ENCODE measurements around the gene NAXD.
"Not testable (repeated sequence)": the region's sequence is repeated elsewhere in the genome, so short reads cannot be mapped to it uniquely, and the experiment has no call there.

Gene NAXD

GRCh38 chr13:110662777-110663443 is 47.6 kb downstream of the NAXD start:
- no peaks in the 10 kb centered on the region for H3K4me1 ChIP-seq (ENCODE audit: insufficient read depth, low read length)
- no peak overlapping the region for H3K9ac ChIP-seq (ENCODE audit: low read length)
- H3K27ac ChIP-seq (ENCODE audit: low read depth, low read length), result no peak overlapping the region
- H3K27me3 ChIP-seq (ENCODE audit: control insufficient read depth in 1 of 2, insufficient read depth in 2 of 2, low read length in 2 of 2), result no peaks in the 10 kb centered on the region
- peaks cover 69% of the 10 kb centered on the region for H3K36me3 ChIP-seq (ENCODE audit: insufficient read depth, low read length)
- H3K9me3 ChIP-seq (ENCODE audit: low read length), result no peaks in the 10 kb centered on the region
- no peak overlapping the region for H3K4me3 ChIP-seq (ENCODE audit: low read depth in 1 of 2, low read length in 2 of 2)

- no peak overlapping the region for H3K9ac ChIP-seq (ENCODE audit: low read length)
- H3K4me1 ChIP-seq (ENCODE audit: insufficient read depth, low read length), result no peaks in the 10 kb centered on the region
- H3K27me3 ChIP-seq (ENCODE audit: control insufficient read depth in 1 of 2, insufficient read depth in 2 of 2, low read length in 2 of 2), result no peaks in the 10 kb centered on the region
- H3K9me3 ChIP-seq (ENCODE audit: low read length), result no peaks in the 10 kb centered on the region
- no peak overlapping the region for H3K4me3 ChIP-seq (ENCODE audit: low read depth in 1 of 2, low read length in 2 of 2)
- H3K36me3 ChIP-seq (ENCODE audit: insufficient read depth, low read length), result peaks cover 71% of the 10 kb centered on the region
- H3K27ac ChIP-seq (ENCODE audit: low read depth, low read length), result no peak overlapping the region
Measured at GRCh38 chr13:110663491-110663890, 48.1 kb downstream of the NAXD start.

- peaks cover 74% of the 10 kb centered on the region for H3K36me3 ChIP-seq (ENCODE audit: insufficient read depth, low read length)
- no peaks in the 10 kb centered on the region for H3K4me1 ChIP-seq (ENCODE audit: insufficient read depth, low read length)
- H3K27me3 ChIP-seq (ENCODE audit: control insufficient read depth in 1 of 2, insufficient read depth in 2 of 2, low read length in 2 of 2), result no peaks in the 10 kb centered on the region
- H3K27ac ChIP-seq (ENCODE audit: low read depth, low read length), result no peak overlapping the region
- H3K4me3 ChIP-seq (ENCODE audit: low read depth in 1 of 2, low read length in 2 of 2), result no peak overlapping the region
- no peak overlapping the region for H3K9ac ChIP-seq (ENCODE audit: low read length)
- no peaks in the 10 kb centered on the region for H3K9me3 ChIP-seq (ENCODE audit: low read length)
Measured at GRCh38 chr13:110664041-110664440, 48.7 kb downstream of the NAXD start.

- Histone ChIP-seq H3K4me1 (ENCODE audit: insufficient read depth, low read length) (no peaks in the 10 kb centered on the region), H3K4me3 (ENCODE audit: low read depth in 1 of 2, low read length in 2 of 2) (no peak overlapping the region), H3K27me3 (ENCODE audit: control insufficient read depth in 1 of 2, insufficient read depth in 2 of 2, low read length in 2 of 2) (no peaks in the 10 kb centered on the region), H3K9me3 (ENCODE audit: low read length) (no peaks in the 10 kb centered on the region), H3K36me3 (ENCODE audit: insufficient read depth, low read length) (peaks cover 71% of the 10 kb centered on the region), H3K27ac (ENCODE audit: low read depth, low read length) (no peak overlapping the region), H3K9ac (ENCODE audit: low read length) (no peak overlapping the region)
Measured at GRCh38 chr13:110664673-110665072, 49.3 kb downstream of the NAXD start.

GRCh38 chr13:110665491-110666254 is 50.3 kb downstream of the NAXD start:
- Histone ChIP-seq H3K36me3 (ENCODE audit: insufficient read depth, low read length) (peaks cover 66% of the 10 kb centered on the region), H3K4me3 (ENCODE audit: low read depth in 1 of 2, low read length in 2 of 2) (no peak overlapping the region), H3K27ac (ENCODE audit: low read depth, low read length) (no peak overlapping the region), H3K4me1 (ENCODE audit: insufficient read depth, low read length) (no peaks in the 10 kb centered on the region), H3K9me3 (ENCODE audit: low read length) (no peaks in the 10 kb centered on the region), H3K27me3 (ENCODE audit: control insufficient read depth in 1 of 2, insufficient read depth in 2 of 2, low read length in 2 of 2) (no peaks in the 10 kb centered on the region), H3K9ac (ENCODE audit: low read length) (no peak overlapping the region)

- H3K4me1 ChIP-seq (ENCODE audit: insufficient read depth, low read length), result no peaks in the 10 kb centered on the region
- no peak overlapping the region for H3K4me3 ChIP-seq (ENCODE audit: low read depth in 1 of 2, low read length in 2 of 2)
- H3K36me3 ChIP-seq (ENCODE audit: insufficient read depth, low read length), result peaks cover 63% of the 10 kb centered on the region
- no peak overlapping the region for H3K27ac ChIP-seq (ENCODE audit: low read depth, low read length)
- no peaks in the 10 kb centered on the region for H3K27me3 ChIP-seq (ENCODE audit: control insufficient read depth in 1 of 2, insufficient read depth in 2 of 2, low read length in 2 of 2)
- H3K9me3 ChIP-seq (ENCODE audit: low read length), result no peaks in the 10 kb centered on the region
- H3K9ac ChIP-seq (ENCODE audit: low read length), result no peak overlapping the region
Measured at GRCh38 chr13:110666255-110666533, 50.8 kb downstream of the NAXD start.

- no peaks in the 10 kb centered on the region for H3K27me3 ChIP-seq (ENCODE audit: control insufficient read depth in 1 of 2, insufficient read depth in 2 of 2, low read length in 2 of 2)
- H3K4me1 ChIP-seq (ENCODE audit: insufficient read depth, low read length), result no peaks in the 10 kb centered on the region
- H3K4me3 ChIP-seq (ENCODE audit: low read depth in 1 of 2, low read length in 2 of 2), result no peak overlapping the region
- H3K9me3 ChIP-seq (ENCODE audit: low read length), result no peaks in the 10 kb centered on the region
- H3K36me3 ChIP-seq (ENCODE audit: insufficient read depth, low read length), result peaks cover 38% of the 10 kb centered on the region
- H3K9ac ChIP-seq (ENCODE audit: low read length), result no peak overlapping the region
- H3K27ac ChIP-seq (ENCODE audit: low read depth, low read length), result no peak overlapping the region
Measured at GRCh38 chr13:110669036-110669435, 53.7 kb downstream of the NAXD start.

- H3K27ac ChIP-seq (ENCODE audit: low read depth, low read length); H3K27me3 ChIP-seq (ENCODE audit: control insufficient read depth in 1 of 2, insufficient read depth in 2 of 2, low read length in 2 of 2); H3K9me3 ChIP-seq (ENCODE audit: low read length); H3K4me3 ChIP-seq (ENCODE audit: low read depth in 1 of 2, low read length in 2 of 2); H3K4me1 ChIP-seq (ENCODE audit: insufficient read depth, low read length); H3K9ac ChIP-seq (ENCODE audit: low read length): not testable (repeated sequence)
- peaks cover 33% of the 10 kb centered on the region for H3K36me3 ChIP-seq (ENCODE audit: insufficient read depth, low read length)
Measured at GRCh38 chr13:110669814-110670213, 54.5 kb downstream of the NAXD start.

GRCh38 chr13:110676595-110677587 is 61.5 kb downstream of the NAXD start:
- Histone ChIP-seq H3K4me3 (ENCODE audit: low read depth in 1 of 2, low read length in 2 of 2) (no peak overlapping the region), H3K36me3 (ENCODE audit: insufficient read depth, low read length) (peaks cover 37% of the 10 kb centered on the region)

GRCh38 chr13:110677731-110678545 is 62.6 kb downstream of the NAXD start:
- H3K9me3 ChIP-seq (ENCODE audit: low read length), result no peaks in the 10 kb centered on the region
- no peaks in the 10 kb centered on the region for H3K27me3 ChIP-seq (ENCODE audit: control insufficient read depth in 1 of 2, insufficient read depth in 2 of 2, low read length in 2 of 2)
- no peak overlapping the region for H3K4me3 ChIP-seq (ENCODE audit: low read depth in 1 of 2, low read length in 2 of 2)
- H3K4me1 ChIP-seq (ENCODE audit: insufficient read depth, low read length), result no peaks in the 10 kb centered on the region
- H3K27ac ChIP-seq (ENCODE audit: low read depth, low read length), result no peak overlapping the region
- H3K36me3 ChIP-seq (ENCODE audit: insufficient read depth, low read length), result peaks cover 46% of the 10 kb centered on the region
- H3K9ac ChIP-seq (ENCODE audit: low read length), result no peak overlapping the region

More at GRCh38 chr13:110676595-110677587, 61.5 kb downstream of the NAXD start:
- Histone ChIP-seq H3K9me3 (ENCODE audit: low read length) (no peaks in the 10 kb centered on the region), H3K27me3 (ENCODE audit: control insufficient read depth in 1 of 2, insufficient read depth in 2 of 2, low read length in 2 of 2) (no peaks in the 10 kb centered on the region), H3K4me1 (ENCODE audit: insufficient read depth, low read length) (no peaks in the 10 kb centered on the region), H3K27ac (ENCODE audit: low read depth, low read length) (no peak overlapping the region), H3K9ac (ENCODE audit: low read length) (no peak overlapping the region)

- H3K36me3 ChIP-seq (ENCODE audit: insufficient read depth, low read length), result peaks cover 46% of the 10 kb centered on the region
- peaks cover 14% of the 10 kb centered on the region for H3K4me1 ChIP-seq (ENCODE audit: insufficient read depth, low read length)
- no peaks in the 10 kb centered on the region for H3K27me3 ChIP-seq (ENCODE audit: control insufficient read depth in 1 of 2, insufficient read depth in 2 of 2, low read length in 2 of 2)
Measured at GRCh38 chr13:110680852-110681251, 65.5 kb downstream of the NAXD start.

More at GRCh38 chr13:110680852-110681251, 65.5 kb downstream of the NAXD start:
- Histone ChIP-seq H3K4me3 (ENCODE audit: low read depth in 1 of 2, low read length in 2 of 2) (no peak overlapping the region), H3K9ac (ENCODE audit: low read length) (no peak overlapping the region), H3K27ac (ENCODE audit: low read depth, low read length) (no peak overlapping the region), H3K9me3 (ENCODE audit: low read length) (no peaks in the 10 kb centered on the region)
